ENCODE data around the gene FOXRED1.
"Not testable (repeated sequence)": the region's sequence is repeated elsewhere in the genome, so short reads cannot be mapped to it uniquely, and the experiment has no call there.

FOXRED1 gene

GRCh38 chr11:126277780-126278179 is 8.8 kb downstream of the FOXRED1 start:
- DNase-seq, result no peak

GRCh38 chr11:126279191-126279590 is 10.2 kb downstream of the FOXRED1 start:
- no peak for DNase-seq

DNA sequence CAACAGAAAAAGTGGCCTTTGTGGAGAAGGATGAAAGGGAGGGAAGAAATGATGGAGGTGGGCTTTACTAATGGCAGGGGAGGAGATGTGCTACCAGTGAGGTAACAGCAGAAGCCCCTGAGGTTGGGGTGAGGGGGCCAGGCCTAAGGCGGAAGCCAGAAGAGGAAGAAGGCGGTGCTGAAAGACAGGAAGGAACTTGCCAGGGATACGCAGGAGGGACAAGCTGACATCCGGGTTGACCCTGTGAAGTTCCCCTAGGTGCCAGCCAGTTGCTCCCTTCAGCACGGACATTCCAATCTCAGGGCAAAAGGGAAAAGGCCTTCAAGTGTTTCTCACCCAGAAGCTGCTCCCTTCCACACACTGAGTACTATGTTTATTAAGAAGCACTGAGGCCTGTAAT is 11.6 kb downstream of the FOXRED1 start:
- DNase-seq, result no peak

DNA sequence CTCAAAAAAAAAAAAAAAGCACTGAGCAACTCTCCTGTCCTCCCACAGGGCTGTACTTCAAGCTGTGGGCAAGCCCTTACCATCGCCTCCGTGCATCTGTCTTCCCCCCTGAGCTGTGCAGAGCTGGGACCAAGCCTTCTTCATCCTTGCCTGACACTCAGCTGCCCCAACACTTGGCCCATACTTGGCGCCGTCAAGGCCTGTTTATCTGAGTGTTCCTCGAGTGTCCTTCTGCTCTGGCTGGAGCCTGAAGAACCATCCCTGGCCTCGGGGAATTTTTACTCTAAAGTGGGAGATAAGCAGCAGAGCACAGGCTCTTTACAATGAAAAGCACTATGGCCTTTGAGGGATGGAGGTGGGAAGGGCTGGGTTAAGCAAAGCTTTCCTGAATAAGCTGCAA is 12.3 kb downstream of the FOXRED1 start:
- no peak for DNase-seq

- DNase-seq, result no peak
These were observed 12.8 kb downstream of the FOXRED1 start for GRCh38 chr11:126281666-126282175.

DNA sequence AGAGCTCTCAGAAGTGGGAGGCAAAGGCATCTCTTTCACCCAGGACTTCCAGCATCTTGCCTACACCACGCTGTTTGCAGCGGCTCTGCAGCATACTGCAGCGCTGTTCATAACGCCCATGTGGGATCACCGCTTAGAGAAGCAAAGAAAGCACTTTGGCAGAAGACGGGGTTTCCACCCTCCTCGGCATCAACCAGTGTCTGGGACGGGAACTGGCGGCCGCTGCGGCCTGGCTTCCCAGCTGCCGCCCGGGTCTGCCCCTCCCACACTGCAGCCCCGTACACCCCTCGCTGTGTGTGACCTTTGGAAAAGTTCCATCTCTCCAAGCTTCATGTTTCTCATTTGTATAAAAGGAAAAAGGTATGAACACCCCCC is 13.4 kb downstream of the FOXRED1 start:
- peak; percentile 20 for DNase-seq

GRCh38 chr11:126282736-126283591 is 14.0 kb downstream of the FOXRED1 start, which contains the start of gene TIRAP:
TIRAP (plus strand) TSS chr11:126283093; CDS start chr11:126290895, 7,802 bp downstream.
- DNase-seq, result peak; percentile 36

DNA sequence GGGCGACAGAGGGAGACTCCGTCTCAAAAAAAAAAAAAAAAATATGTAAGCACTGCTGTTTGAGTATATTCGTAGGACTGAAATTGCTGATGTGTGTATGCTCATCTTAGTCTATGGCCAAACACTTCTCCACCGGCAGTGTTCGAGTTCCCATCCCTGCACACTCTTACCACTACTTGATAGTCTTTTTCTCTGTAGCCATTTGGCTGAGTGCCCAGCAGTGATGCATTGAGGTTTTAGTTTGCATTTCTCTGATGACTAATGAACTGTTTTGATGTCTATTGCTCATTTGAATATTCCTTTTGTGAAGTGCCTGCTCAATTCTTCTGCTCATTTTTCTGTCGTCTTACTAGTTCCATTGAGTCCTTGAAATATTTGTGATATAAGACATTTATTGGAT is 15.9 kb downstream of the FOXRED1 start:
- DNase-seq, result peak; percentile 77

GRCh38 chr11:126288237-126288636 is 19.3 kb downstream of the FOXRED1 start:
- no peak for DNase-seq

DNA sequence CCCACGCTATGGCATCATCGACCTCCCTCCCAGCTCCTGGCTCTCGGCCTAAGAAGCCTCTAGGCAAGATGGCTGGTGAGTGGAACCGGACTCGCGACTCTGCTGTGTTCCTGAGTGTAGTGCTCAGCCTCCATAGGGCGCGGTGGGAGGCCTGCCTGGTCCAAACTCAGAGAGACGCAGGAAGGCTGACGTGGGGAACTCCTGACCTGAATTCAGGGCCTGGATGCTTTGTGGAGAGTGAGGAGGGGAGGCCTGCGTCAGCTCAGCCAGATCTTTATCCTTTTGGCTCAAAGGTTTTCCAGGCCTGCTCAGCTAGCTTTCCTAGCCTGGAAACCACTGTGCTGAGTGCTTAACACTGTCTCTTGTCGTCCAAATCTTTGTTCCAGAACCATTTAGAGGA is 21.9 kb downstream of the FOXRED1 start:
- DNase-seq, result no peak

- DNase-seq, result no peak
These were observed 24.8 kb downstream of the FOXRED1 start for GRCh38 chr11:126293726-126294125.

- DNase-seq, result no peak
These were observed 28.1 kb downstream of the FOXRED1 start for GRCh38 chr11:126297004-126297403.

DNA sequence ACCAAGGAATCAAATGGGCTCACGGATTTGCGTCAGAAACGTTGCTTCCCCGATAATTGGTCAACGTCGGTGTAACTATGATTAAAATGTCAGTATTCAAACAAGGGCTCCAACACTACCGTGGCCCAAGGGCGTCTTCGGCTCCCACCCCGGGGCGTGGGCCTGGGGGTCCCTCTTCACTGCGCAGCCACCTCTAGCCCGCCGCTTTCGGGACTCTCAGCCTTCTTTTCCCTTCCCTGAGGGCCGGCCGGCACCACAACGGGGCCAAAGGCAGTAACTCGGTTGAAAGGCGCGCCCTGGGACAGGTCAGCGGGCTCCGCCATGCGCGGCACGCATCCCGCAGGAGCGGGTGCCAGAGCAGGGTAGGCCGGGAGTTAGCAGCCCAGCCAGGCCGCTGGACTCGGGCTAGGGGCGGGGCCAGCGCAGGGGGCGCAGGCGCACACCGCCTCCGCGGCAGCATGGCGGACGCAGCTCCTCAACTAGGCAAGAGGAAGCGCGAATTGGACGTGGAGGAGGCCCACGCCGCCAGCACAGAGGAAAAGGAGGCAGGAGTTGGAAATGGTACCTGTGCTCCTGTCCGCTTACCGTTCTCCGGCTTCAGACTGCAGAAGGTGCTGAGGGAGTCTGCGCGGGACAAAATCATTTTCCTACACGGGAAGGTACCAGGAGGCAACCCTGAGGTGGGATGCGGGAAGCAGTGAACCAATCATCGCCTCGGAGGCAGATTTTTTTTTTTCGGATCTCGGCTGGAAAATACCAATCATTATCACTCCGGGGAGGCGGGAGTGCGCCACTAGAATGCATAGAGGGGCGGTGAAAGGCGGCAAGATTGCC is 34.9 kb downstream of the FOXRED1 start, which contains the start of gene DCPS:
Gene DCPS (plus strand): TSS at position 438 of the 834 bp plus-strand sequence. CDS start 21 bp downstream, at position 459.
- peak; percentile 77 for DNase-seq

DNA sequence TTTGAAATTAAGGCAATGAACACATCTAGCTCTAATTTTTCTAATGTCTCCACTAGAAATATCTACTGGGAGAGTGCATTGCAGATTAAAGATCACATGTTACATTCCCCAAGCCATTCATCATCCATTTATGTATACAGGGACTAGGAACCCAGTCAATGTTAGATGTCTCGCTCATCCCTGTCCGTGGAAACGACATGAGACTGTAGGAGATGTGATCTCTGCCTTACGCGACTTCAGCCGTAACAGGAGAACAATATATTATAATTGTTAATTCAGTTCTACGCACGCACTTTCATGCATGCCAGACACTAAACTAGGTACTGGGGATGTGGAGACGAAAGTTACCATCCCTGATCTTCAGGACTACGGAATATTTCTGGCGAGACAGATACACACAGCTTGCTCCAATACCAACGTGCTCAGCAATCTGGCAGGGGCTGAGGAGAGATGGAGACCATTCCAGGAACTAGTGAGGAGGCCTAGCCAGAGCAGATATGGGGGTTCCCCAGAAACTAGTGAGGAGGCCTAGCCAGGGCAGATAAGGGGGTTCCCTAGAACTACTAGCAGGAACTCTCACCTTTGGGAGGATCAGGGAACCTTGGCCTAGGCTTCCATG is 35.6 kb downstream of the FOXRED1 start:
- no peak for DNase-seq

DNA sequence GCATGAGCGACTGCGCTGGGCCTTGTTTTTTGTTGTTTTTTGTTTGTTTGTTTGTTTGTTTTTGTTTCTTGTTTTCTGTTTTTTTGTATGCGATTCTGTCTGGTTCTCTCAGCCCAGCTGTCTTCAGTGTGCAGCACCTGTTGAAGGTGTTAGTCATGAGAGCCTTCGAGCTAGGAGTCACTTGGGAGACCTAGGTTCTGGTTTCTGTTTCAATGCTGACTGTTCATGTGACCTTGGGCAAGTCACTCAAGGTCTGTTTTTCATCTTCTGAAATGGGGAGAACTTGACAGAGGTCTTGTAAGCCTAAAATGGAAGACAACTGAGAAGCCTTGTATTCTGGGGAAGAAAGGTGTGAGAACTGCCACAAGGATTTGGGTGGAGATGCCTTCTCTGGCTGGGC is 36.7 kb downstream of the FOXRED1 start:
- no peak for DNase-seq

- no peak for DNase-seq
These were observed 38.8 kb downstream of the FOXRED1 start for GRCh38 chr11:126307706-126308105.

GRCh38 chr11:126308271-126308671 is 39.3 kb downstream of the FOXRED1 start:
- DNase-seq, result no peak

DNA sequence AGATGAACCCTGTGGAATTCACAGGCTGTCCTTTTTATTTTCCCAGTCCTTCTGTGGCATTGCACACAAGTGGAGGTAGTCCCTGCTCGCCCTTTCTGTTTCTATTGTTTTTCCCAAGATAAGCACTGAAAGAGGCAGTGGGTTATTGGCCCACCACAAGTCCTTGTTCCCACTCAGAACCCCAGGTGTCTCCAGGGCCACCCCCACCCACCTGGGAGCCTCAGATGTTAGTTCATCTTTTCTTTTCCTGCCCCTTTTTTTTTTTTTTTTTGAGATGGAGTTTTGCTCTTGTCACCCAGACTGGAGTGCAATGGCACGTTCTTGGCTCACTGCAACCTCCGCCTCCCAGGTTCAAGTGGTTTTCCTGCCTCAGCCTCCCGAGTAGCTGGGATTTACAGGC is 39.8 kb downstream of the FOXRED1 start:
- not testable (repeated sequence) for DNase-seq

DNA sequence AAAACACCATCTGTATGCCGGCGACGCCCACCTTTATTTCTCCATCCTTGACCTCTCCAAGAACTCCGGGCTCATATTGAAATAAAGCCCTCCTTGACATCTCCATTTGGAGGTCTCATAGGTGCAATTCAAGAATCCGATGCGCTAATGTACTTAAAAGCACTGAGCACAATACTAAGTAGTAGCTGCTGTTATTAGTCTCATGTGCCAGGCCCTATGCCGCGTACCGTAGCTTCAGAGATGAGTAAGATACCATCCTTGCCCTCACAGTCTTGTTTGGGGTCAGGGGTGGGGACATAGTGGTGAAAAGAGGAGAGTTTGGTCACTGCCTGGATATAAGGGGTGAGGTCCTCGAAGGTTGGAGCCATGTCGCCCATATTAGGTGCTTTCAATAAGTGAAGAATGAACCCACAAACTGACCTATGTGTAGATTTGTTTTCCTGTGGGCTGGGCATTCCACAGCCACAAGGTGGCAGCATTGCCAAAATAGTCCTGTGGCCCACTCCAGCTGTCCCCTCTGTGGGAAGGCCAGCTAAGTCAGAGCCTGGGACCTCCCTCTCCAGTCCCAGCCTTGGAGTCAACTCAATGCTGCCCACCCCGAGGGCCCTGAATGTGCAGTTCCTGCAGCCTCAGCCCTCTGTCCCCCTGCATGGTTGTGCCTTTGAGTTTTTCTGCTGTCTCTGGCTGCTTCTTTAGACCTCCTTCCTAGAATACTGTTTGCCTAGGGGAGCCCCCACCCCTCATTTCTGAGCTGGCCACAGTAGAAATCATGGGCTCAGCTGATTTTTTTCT is 41.4 kb downstream of the FOXRED1 start:
- peak; percentile 47 for DNase-seq

DNA sequence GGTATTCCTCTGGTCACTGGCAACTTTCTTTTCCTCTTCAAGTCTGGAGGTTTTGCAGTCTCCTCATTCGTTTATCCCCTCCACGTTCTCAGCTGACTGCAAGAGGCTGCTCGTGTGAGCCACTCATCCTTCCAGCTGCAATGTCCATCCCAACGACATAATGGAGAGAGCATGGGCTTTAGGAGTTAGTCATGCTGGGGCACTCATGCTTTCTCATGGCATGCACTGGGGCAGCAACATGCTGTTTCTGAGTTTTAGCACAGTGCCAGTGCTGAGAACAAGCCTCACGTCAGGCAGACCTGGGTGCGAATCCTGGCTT is 42.0 kb downstream of the FOXRED1 start:
- DNase-seq, result no peak

DNA sequence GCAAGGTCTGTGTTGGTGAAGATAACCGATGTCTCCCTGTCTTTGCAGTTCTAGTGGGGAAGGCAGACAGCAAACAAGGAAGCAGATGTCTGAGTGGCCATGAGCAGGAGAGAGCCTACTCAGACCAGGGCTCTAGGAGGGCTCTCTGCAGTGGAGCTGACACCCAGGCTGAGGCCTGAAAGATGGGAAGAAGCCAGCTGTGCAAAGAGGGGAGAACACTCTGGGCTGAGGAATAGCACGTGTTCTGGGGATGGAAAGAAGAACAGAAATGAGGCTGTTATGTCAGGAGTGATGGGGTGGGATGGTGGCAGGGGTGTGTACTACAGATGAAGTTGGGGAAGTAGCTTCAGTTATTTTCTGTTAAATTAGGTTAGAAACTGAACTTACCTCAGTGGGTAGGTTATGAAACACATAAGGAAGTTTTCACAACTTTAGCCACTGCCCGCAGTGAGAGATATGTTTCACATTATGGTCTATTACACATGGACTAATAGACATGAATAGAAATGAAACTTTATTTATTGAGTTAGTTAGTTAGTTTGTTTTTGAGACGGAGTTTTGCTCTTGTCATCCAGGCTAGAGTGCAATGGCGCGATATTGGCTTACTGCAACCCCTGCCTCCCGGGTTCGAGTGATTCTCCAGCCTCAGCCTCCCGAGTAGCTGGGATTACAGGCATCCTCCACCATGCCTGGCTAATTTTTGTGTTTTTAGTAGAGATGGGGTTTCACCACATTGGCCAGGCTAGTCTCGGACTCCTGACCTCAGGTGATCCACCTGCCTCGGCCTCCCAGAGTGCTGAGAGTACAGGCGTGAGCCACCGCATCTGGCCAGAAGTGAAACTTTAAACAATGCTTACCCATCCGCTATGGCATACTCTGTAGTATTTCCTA is 42.7 kb downstream of the FOXRED1 start:
- DNase-seq, result no peak
